Activated CD8-positive, alpha-beta memory T cell treated with anti-CD3 and anti-CD28 coated beads for 1 hour (primary cell): ENCODE data around the gene CD200R1L.

Experiments used
- DNase-seq, 2 donors: peaks; one replicate each; pipeline ENCODE4 v3.0.0-alpha.2; 2020; ENCODE audit warnings: low read depth in 1 of 2; ENCODE audit errors: extremely low read depth in 1 of 2

Gene CD200R1L

DNA sequence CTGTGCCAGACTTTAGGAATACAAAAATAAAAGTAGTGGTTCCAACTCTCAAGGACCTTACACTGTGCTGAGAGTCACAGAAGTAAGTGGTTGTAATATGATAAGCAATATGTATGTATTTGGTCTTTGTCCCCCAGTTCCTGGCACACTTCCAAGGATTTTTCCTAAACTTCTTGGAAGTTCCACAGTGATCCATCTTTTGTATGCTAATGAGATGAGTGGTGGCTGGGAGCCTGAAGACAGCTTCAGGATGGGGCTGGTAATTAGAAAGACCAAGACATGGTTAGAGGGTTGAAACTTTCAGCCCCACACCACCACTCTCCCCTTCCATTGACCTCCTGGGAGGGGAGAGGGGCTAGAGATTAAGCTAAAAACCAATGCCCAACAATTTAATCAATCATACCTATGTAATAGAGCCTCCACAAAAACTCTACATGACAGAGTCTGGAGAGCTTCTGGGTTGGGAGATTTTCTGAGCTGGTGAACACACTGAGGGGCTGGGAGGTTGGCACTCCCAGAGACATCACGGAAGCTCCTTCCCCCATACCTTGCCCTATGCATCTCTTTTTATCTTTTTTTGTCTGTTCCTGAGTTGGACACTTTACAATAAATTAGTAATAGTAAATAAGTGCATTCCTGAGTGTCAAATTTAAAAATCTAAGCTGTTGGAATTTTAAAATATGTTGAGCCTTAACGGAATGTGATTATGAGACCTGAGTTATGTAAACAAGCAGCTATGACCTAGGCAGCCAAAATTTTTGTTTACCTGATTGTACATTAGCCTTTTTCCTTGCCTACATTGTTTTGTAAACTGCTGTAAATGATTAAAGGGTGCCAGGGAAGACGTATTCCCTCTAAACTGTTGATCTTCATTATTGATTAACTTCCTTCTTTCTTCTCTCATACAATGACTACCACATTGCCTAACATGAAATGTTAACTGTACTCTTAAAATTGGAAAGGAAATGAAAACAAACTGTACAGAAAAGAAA, 24.3 kb downstream of the CD200R1L start:
- no peak for DNase-seq

DNA sequence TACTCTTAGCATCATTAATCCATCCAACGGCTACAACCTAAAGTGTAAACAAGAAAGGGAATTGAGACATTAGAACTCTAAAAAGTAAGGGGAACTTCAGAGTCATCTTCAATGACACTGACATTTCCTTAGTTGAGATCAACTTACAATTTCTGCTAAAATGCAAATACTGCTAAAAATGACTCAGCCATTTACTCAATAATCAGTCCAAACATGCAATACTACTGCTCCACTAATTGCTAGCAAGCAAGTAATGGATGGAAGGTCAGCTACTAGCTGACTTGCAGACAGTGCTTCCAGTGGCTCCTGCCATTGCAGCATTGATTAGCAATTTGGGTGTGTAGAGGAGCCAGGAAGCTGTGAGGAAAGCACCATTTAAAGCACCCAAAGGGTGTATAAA, 28.4 kb downstream of the CD200R1L start:
- DNase-seq, result no peak

DNA sequence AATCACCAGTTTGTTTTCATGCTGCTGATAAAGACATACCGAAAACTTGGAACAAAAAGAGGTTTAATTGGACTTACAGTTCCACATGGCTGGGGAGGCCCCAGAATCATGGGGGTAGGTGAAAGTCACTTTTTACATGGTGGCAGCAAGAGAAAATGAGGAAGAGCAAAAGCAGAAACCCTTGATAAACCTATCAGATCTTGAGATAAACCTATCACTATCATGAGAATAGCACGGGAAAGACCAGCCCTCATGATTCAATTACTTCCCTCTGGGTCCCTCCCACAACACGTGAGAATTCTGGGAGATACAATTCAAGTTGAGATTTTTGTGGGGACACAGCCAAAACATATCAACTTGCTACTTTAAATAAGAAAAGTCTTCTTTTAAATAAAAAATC, 28.9 kb downstream of the CD200R1L start:
- DNase-seq, result no peak

DNA sequence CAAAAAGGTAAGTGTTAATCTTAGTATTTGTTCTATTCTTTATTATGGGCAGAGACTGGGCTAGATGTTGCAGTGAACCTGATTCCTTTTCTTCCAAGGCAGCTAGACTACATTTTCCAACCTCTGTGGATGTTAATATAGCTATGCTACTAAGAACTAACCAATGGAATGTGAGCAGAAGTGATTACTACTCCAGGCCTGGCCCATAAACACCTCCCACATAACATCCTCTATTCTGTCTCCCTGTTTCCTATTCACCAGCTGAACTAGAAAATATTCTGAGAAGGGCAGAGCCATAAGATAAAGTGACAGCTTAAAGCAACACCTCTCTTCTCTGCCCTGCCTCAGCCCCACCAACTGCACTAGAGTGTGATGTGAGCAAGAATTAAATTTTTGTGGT, 29.4 kb downstream of the CD200R1L start:
- no peak for DNase-seq

DNA sequence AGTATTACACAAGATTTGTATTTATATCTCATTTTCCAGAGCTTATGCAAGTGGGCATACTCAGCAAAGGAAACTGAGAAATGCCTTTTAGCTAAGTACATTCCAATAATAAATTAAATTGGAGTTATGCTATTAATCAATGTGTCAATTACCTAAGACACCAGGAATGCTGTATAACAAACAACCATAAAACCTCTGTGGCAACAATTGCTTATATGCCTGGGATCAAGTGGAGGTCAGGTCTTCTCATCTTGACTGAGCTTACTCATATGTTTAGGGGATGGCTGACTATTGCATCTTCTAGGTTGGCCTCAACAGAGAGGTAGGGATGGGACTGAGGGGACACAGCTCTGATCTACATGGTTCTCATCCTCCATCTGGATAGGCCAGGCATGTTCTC, 30.7 kb downstream of the CD200R1L start:
- no peak for DNase-seq

DNA sequence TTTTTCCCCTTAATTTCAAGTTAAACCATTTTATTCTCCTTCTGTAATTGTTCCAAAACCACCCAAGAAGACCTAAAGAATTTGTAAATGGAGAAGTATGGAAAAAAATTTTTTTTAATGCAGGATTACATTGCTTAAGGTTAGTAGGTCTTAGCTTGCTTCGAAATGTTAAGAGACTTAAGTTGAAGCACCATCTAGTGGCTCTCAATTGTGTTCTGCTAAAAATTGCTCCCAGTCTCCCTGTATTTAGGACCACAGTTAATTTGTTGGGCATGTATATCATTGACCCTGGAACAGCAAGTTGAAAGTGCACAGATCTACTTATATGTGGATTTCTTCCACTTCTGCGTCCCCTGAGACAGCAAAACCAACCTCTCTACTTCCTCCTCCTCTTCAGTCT, 32.4 kb downstream of the CD200R1L start:
- DNase-seq, result no peak

DNA sequence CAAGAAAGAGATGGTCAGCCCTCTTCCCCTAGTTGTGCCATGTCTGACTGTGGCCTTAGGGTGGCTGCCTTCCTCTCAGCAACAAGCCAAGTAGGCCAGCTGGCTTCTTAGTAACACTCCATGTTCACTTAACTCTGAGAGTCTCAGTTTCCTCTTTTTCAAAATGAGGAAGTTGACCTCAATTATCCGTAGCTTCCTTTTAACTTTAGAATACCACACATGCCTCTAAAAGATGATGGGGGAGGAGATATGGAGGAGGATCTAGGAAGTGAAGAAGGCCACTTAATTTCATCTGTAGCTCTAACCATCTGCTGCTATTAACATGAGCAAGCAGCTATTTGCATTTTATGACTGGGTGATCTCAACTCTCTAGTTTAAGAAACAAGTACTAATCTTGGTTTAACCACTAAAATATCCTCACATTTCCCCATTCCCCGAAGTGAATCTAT, 32.9 kb downstream of the CD200R1L start:
- no peak for DNase-seq

DNA sequence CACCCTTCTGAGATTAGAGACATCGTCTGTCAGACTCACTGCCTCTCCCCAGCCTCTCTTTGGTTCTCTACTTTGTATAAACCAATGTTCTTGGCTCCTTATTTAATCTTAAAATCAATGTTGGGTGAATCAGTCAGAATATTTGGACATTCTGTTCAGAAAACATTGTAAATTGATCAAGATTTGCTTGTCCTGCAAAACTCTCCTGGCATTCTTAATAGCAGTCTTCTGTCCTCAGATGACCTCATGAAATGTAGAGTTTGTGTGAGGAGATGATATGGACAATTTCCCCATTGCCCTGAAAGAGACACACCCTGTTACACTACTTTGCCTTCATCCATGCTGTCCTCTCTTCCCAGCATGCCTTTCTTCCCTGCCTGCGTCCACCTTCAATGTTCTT, 33.6 kb downstream of the CD200R1L start:
- DNase-seq, result no peak

DNA sequence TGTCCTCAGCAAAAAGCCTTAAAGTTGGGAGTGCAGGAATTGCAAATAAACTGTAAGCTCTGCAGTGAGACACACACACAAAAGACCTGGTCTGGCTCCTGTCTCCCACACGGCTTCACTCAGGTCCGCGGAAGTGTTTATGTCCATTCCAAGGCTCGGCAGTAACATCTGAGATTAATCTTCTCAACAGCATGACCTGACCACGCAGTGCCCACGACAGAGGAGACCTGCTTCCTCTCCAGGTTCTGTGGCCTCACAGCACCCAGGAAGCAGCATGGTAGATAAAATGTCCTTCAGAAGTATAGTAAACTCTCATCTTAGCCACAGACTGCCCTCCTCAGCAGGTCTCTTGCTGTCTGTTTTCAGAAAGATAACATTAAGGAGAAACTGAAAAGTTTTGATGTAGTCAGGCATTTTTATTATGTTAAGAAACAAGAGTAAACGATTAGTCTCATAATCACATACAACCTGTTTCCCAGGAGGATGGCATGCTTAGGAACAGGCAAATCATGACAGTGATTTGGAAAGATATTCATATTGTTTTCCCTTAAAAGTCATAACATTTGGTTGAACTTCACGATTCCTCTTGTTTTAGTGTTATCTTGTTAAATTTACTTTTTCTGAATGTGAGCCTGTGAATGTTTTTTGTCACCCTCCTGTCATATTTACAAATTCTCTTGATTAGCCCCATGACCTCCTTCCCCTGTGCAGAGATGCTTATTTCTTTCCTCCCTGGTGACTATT, 34.6 kb downstream of the CD200R1L start:
- no peak for DNase-seq

DNA sequence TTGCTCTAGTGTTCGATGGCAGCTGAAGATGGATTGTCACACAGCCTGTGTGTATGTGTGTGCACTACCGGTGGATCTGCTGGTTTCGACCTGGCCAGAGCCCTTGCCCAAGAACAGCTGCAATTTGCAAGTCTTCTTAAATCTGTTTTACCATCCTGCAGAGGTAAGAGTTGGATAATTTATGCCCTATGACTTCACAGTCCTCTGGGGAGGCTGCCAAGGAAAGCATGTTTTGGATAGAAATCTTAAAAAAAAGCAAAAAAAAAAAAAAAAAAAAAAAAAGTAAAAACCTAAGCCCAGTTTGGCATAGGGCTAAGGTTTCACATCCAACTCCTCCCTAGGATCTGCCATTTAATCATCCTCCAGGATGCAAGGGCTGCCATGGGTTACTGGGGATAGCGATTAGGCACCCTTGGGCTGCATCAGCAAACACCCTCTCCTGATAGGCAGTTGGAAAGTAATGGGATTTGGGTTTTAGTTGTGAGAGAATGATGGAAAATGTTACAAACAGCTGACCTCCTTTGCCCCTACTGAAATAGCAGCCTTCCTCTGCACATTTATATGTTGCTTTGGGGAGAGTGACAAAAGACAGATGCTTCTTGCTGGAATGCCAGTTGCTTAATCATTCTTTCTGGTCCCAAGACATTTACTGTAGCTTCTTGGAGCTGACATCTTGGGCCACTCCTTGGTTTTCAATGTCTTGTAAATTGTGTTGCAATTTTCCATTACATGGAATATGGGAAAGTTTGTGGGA, 35.4 kb downstream of the CD200R1L start:
- DNase-seq, result no peak

DNA sequence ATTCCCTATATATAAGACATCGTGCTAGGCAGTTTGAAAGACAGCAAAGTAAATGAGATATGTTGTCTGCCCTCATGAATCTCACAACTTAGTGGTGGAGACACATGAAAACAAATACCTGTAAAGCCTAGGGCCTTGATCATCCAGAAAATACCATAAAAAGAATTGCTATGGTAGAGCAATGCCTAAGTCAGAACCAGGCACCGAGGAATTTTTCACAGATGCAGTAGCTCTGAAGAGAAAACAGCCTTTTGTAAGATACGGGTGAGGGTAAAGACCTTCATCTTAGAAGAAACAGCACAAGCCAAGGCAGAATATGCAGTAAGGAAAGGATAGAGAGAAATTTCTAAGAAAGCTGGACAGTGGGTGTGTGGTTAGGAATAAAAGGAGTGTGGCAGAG, 36.1 kb downstream of the CD200R1L start:
- DNase-seq, result no peak

DNA sequence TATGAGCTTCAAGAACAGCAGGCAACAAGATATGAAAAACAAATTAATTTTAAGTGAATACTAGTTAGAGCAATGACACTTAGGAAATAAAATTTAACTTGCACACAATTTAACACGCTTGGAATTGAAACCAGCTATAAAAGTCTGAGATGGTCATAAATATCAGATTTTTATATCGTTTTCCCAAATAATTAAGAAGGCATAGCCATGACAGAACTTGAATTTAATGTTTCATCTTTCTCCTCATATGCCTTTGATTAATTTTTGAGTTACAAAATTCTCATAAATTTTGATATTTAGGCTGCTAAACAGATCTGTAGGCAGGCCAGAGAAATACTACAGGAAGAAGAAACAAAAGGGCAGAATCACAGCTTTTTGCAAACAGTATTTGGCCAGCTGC, 38.5 kb downstream of the CD200R1L start:
- no peak for DNase-seq

DNA sequence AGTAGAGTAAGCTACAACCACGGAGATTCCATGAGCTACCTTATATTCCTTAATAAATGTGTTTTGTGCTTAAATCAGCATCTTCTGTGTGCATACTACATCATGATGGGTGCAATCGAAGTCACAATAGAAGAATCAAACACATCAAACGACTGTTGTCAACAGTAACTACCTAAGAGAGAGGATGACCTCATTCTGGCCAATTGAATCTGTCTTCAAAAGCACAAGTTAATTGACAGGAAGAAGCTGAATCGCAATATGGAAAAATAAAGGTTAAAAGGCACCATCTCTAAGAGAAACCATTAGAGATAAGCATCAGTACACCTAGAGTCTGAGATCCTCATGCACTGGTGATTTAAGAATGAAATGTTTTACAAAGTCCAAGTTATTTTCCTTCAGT, 39.0 kb downstream of the CD200R1L start:
- DNase-seq, result no peak

DNA sequence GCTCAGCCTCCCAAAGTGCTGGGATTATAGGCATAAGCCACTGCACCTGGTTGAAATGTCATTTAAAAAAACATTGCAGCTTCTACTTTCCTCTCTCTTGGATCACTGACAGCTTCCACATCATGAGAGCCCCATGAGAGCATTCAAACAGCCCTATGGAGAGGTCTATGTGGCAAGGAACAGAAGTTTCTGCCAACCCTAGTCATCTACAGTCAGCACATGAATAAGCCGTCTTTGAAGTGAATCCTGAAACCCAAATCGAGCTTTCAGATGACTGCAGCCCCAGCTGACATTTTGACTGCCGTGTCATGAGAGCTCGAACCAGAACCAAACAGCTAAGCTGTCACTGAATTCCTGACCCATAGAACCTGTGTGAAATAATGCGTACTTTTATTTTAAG, 39.8 kb downstream of the CD200R1L start:
- DNase-seq, result no peak

DNA sequence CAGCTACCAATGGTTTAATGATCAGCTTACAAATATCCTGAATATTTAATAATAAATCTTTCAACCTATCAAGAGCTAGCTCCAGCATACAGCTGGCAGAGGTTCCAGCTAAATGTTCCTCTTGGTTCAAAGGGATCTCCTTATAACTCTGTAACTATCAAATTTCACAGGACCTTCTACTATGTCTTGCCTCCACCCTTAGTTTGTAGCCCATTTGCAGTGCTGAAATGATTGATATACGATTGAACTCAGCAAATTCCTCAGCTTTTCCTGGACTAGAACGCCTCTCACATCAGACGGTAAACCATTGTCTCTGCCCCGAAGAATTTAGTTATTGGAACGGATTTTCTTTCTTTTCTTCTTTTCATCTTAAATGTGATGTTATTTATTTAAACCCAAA, 41.5 kb downstream of the CD200R1L start:
- no peak for DNase-seq

DNA sequence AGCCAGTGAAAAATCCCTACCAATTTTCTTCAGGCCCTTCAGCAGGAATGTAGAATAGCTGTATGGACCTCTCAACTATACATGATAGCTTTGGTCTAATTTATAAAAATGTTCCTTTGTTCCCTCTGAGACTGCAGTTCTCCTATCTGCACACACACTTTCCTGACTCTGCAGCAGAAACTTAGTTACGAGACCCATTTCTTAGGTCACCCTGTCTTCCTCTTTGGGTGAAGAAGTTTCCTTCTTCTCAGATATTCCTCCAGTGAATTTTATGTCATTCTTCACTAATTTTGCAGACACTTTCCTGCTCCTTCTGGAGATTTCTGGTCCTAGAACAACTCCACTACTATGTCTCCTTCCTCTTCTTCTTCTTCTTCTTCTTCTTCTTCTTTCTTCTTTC, 42.6 kb downstream of the CD200R1L start:
- no peak for DNase-seq

DNA sequence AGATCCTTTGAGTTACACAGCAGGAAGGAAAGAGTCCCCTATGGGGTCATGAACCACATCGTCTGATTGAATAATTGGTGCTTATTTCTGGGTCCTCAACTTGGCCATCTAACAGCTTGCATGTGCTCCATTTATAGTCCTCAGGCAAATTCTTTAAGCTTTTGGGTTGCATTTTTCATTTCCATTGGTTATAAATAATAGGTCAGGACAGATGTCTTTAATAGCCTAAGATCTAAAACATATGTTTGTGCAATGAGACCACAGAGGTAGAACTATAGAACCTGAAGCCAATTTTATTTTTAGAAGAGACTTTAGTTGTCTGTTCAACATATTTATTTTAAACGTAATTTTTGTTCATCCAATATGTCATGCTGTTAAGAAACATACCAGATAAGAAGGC, 43.2 kb downstream of the CD200R1L start:
- DNase-seq, result no peak

DNA sequence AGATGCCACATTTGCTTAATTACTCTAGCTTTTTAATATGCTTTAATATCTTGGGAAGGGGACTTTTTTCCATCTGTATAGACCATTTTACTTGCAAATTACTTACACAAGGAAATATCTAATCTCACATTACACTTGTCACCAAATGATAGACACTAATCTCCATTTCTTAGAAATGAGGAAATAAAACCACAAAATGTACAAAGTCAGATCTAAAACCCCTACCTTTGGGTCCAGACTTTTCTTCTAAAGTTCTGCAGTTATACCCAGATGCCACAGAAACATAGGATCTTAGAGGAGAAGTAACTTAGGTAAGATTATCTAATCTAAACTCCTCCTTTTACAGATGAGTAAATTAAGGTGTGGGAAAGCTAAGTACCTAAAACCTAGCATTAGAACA, 44.3 kb downstream of the CD200R1L start:
- no peak for DNase-seq

DNA sequence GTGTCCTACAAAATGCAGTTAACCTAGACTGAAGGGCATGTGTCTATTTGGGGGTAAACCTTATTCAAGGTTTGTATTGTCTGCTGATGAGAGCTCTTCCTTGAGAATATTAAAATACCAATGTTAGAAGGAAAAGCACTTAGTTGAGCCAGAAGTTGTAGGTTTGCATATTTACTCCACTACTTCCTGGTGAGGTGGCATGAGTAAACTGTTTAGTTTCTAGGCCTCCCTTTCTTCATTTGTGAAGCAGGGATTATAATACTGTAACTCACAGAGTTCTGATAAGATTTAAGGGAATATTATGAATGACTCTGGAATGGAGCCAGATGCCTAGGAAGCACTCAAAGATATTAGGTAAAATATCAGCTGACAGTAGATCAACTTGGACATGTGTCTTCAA, 46.7 kb downstream of the CD200R1L start:
- DNase-seq, result no peak

DNA sequence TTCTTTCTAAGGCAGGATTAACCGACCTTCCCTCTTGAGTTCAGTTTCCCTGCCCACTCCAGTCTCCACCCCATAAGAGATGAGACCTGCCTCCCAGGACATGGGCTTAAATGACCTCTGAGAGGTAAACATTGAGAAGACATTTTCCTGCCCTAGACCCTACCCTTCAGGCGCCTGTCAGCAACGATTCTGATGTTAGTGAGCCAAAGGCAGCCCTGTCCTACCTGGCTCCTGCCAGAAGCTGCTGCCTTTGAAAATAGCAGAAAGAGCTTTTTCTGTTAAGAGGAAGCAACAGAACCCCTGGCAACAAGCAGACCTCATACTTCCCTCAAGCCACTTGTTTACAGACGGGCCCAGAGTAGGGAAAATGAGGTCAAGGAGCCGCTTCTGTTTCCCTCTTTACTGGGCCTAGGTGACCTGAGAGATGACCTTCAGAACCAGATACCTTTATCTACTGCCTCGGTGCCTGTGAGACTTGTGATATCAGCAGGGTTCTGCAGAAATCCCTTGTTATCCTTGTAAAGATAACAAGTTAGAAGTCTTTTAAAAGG, 52.0 kb downstream of the CD200R1L start:
- DNase-seq, result no peak
